H9 (cell line): ENCODE results near the gene RAP1B. TPM values are rescaled to one million over a fixed set of nuclear protein-coding genes. Genes with fewer than 3 reads are reported as not detected.

Experiments
- DNase-seq: peaks from one replicate; pipeline ENCODE4 v3.0.0-alpha.2; 2017
- H2AFZ ChIP-seq: one replicate; pipeline ENCODE4 v1.6.1; 2013; ENCODE audit warnings: mild to moderate bottlenecking, low read length, control low read depth, moderate library complexity
- H2AK5ac ChIP-seq: 2 replicates; pipeline ENCODE4 v1.6.1; 2013; ENCODE audit warnings: low read length, control low read depth, mixed read lengths; ENCODE audit not compliant: insufficient read length
- H2BK120ac ChIP-seq: one replicate; pipeline ENCODE4 v1.6.1; 2013; ENCODE audit warnings: low read depth, mild to moderate bottlenecking, low read length, control low read depth, inconsistent platforms; ENCODE audit not compliant: poor library complexity, severe bottlenecking
- H2BK12ac ChIP-seq: 2 replicates; pipeline ENCODE4 v1.6.1; 2013; ENCODE audit warnings: low read length, control low read depth, mixed read lengths, low read depth; ENCODE audit not compliant: insufficient read length
- H2BK15ac ChIP-seq: 2 replicates; pipeline ENCODE4 v1.6.1; 2013; ENCODE audit warnings: low read depth, low read length, control low read depth
- H2BK20ac ChIP-seq: one replicate; pipeline ENCODE4 v1.6.1; 2013; ENCODE audit warnings: low read depth, mild to moderate bottlenecking, low read length, control low read depth, inconsistent platforms; ENCODE audit not compliant: poor library complexity, severe bottlenecking
- H2BK5ac ChIP-seq: 2 replicates; pipeline ENCODE4 v1.6.1; 2013; ENCODE audit warnings: low read length, control low read depth, mixed read lengths; ENCODE audit not compliant: insufficient read length
- H3K14ac ChIP-seq: 2 replicates; pipeline ENCODE4 v1.6.1; 2013; ENCODE audit warnings: low read length, control low read depth; ENCODE audit not compliant: insufficient read depth
- H3K18ac ChIP-seq: 2 replicates; pipeline ENCODE4 v1.6.1; 2013; ENCODE audit warnings: low read depth, mild to moderate bottlenecking, mixed read lengths, low read length, control low read depth; ENCODE audit not compliant: insufficient read length
- H3K23ac ChIP-seq: 2 replicates; pipeline ENCODE4 v1.6.1; 2013; ENCODE audit warnings: low read length, control low read depth, mixed read lengths, low read depth; ENCODE audit not compliant: insufficient read length
- H3K23me2 ChIP-seq: 2 replicates; pipeline ENCODE4 v1.6.1; 2013; ENCODE audit warnings: low read depth, mild to moderate bottlenecking, mixed read lengths, low read length, control low read depth; ENCODE audit not compliant: insufficient read length, poor library complexity, severe bottlenecking
- H3K27ac ChIP-seq: 2 replicates; pipeline ENCODE4 v1.5.1; 2013; ENCODE audit warnings: low read length, control low read depth, mixed read lengths, low read depth; ENCODE audit not compliant: insufficient read length
- H3K27me3 ChIP-seq: 2 replicates; pipeline ENCODE4 v1.6.1; 2013; ENCODE audit warnings: low read length, control low read depth, inconsistent platforms; ENCODE audit not compliant: insufficient read depth
- H3K4ac ChIP-seq: 2 replicates; pipeline ENCODE4 v1.6.1; 2013; ENCODE audit warnings: low read depth, mild to moderate bottlenecking, control low read depth, inconsistent platforms, low read length, moderate library complexity
- H3K4me1 ChIP-seq: 2 replicates; pipeline ENCODE4 v1.6.1; 2013; ENCODE audit warnings: low read length, control low read depth, inconsistent platforms; ENCODE audit not compliant: insufficient read depth
- H3K4me2 ChIP-seq: 2 replicates; pipeline ENCODE4 v1.6.1; 2013; ENCODE audit warnings: low read length, control low read depth, mixed read lengths; ENCODE audit not compliant: insufficient read length, insufficient read depth
- H3K56ac ChIP-seq: 2 replicates; pipeline ENCODE4 v1.6.1; 2013; ENCODE audit warnings: low read depth, mild to moderate bottlenecking, mixed read lengths, low read length, control low read depth; ENCODE audit not compliant: insufficient read length
- H3K79me1 ChIP-seq: 2 replicates; pipeline ENCODE4 v1.6.1; 2013; ENCODE audit warnings: low read depth, mild to moderate bottlenecking, moderate library complexity, low read length, control low read depth, inconsistent platforms; ENCODE audit not compliant: insufficient read depth, poor library complexity, severe bottlenecking
- H3K79me2 ChIP-seq: 2 replicates; pipeline ENCODE4 v1.6.1; 2013; ENCODE audit warnings: low read length, control low read depth, inconsistent platforms; ENCODE audit not compliant: insufficient read depth
- H3K9ac ChIP-seq: 2 replicates; pipeline ENCODE4 v1.6.1; 2013; ENCODE audit warnings: low read length, control low read depth, mixed read lengths; ENCODE audit not compliant: insufficient read length; ENCODE audit errors: extremely low read depth
- H3K9me3 ChIP-seq: one replicate; pipeline ENCODE4 v1.6.1; 2013; ENCODE audit warnings: low read depth, low read length, inconsistent platforms; ENCODE audit not compliant: control insufficient read depth
- H3T11ph ChIP-seq: one replicate; pipeline ENCODE4 v1.6.1; 2013; ENCODE audit warnings: mild to moderate bottlenecking, low read length, control low read depth, inconsistent platforms
- H4K20me1 ChIP-seq: one replicate; pipeline ENCODE4 v1.6.1; 2013; ENCODE audit not compliant: control insufficient read depth, insufficient read length, insufficient read depth
- H4K5ac ChIP-seq: 2 replicates; pipeline ENCODE4 v1.6.1; 2013; ENCODE audit warnings: low read depth, mild to moderate bottlenecking, mixed read lengths, low read length, control low read depth; ENCODE audit not compliant: insufficient read length
- H4K8ac ChIP-seq: replicated peaks from 2 replicates; pipeline ENCODE4 v1.6.1; 2013; ENCODE audit warnings: low read length, control low read depth, mixed read lengths, low read depth; ENCODE audit not compliant: insufficient read length
- H4K91ac ChIP-seq: 2 replicates; pipeline ENCODE4 v1.6.1; 2013; ENCODE audit warnings: low read depth, mild to moderate bottlenecking, moderate library complexity, mixed read lengths, low read length, control low read depth; ENCODE audit not compliant: insufficient read length
- H3K27ac Mint-ChIP-seq, 3 experiments: 2 replicates in 2 of 3; 3 replicates in 1 of 3; pipeline ENCODE4 v1.8.0; 2020 to 2021; ENCODE audit warnings: mixed read lengths in 3 of 3, mild to moderate bottlenecking in 1 of 3, moderate library complexity in 1 of 3
- H3K27me3 Mint-ChIP-seq: 2 replicates; pipeline ENCODE4 v1.8.0; 2021; ENCODE audit warnings: low read depth, mild to moderate bottlenecking, moderate library complexity, mixed read lengths
- H3K36me3 Mint-ChIP-seq, 3 experiments: 2 replicates in 2 of 3; 3 replicates in 1 of 3; pipeline ENCODE4 v1.8.0; 2020 to 2021; ENCODE audit warnings: low read depth in 3 of 3, mixed read lengths in 3 of 3; ENCODE audit not compliant: insufficient read depth in 1 of 3
- H3K4me1 Mint-ChIP-seq, 2 experiments: 2 replicates each; pipeline ENCODE4 v1.8.0; 2020; ENCODE audit warnings: mixed read lengths in 2 of 2
- H3K4me3 Mint-ChIP-seq, 2 experiments: 2 replicates in 1 of 2; 3 replicates in 1 of 2; pipeline ENCODE4 v1.8.0; 2020 to 2021; ENCODE audit warnings: mild to moderate bottlenecking in 2 of 2, mixed read lengths in 2 of 2, moderate library complexity in 1 of 2
- H3K9me3 Mint-ChIP-seq, 2 experiments: 2 replicates in 1 of 2; 3 replicates in 1 of 2; pipeline ENCODE4 v1.8.0; 2020; ENCODE audit warnings: mild to moderate bottlenecking in 2 of 2, mixed read lengths in 2 of 2, moderate library complexity in 1 of 2
- CTCF ChIP-seq: fragments of 200-600 bp; sonication (generic); conservative IDR thresholded peaks from 3 replicates; pipeline ENCODE4 v1.8.0; 2021; ENCODE audit warnings: antibody characterized with exemption, mild to moderate bottlenecking
- WGBS: extraction: QIAGEN DNeasy Blood & Tissue Kit; methylation state at CpG from one replicate; pipeline ENCODE4 v1.1.7; 2013; ENCODE audit warnings: missing lambda C conversion rate, low lambda C conversion rate, mixed read lengths; ENCODE audit not compliant: insufficient read length; ENCODE audit errors: extremely low coverage; 5-methylcytosine and 5-hydroxymethylcytosine counted together
- total RNA-seq: library from RNA; stranded (reverse); gene quantifications from 2 replicates; pipeline ENCODE4 v1.2.1, GENCODE V29; 2021

RAP1B gene
- total RNA-seq, 1 experiment from 2014 or later, result 97.7 TPM

GRCh38 chr12:68699486-68699885, 88.8 kb downstream of the RAP1B start:
- H3K27me3 ChIP-seq, result no peaks in the 10 kb centered on the region
- H4K91ac ChIP-seq, result no peak overlapping the region
- H2BK20ac ChIP-seq, result no peak overlapping the region
- Mint-ChIP-seq H3K27me3 (no peaks in the 10 kb centered on the region), H3K4me1 (no peaks in the 10 kb centered on the region), H3K36me3 (peaks cover 38 to 63% (median 62%) of the 10 kb centered on the region in 3 experiments), H3K27ac (no peak overlapping the region), H3K9me3 (no peaks in the 10 kb centered on the region), H3K4me3 (no peak overlapping the region)
- H3K4me1 ChIP-seq, result no peaks in the 10 kb centered on the region
- no peaks in the 10 kb centered on the region for H3K23me2 ChIP-seq
- H4K5ac ChIP-seq, result no peak overlapping the region
- H3K4me2 ChIP-seq, result no peak overlapping the region
- H2AFZ ChIP-seq, result no peak overlapping the region
- no peak for TF ChIP-seq CTCF
- H2BK12ac ChIP-seq, result no peak overlapping the region
- no CpG with 5 or more reads among the region's 1 CpG for WGBS
- H3K56ac ChIP-seq, result no peak overlapping the region
- H3K9me3 ChIP-seq, result no peaks in the 10 kb centered on the region
- no peaks in the 10 kb centered on the region for H4K20me1 ChIP-seq
- H3K14ac ChIP-seq, result no peak overlapping the region
- H2AK5ac ChIP-seq, result no peak overlapping the region
- no peak overlapping the region for H3K18ac ChIP-seq
- no peak overlapping the region for H2BK15ac ChIP-seq
- no peak overlapping the region for H2BK120ac ChIP-seq
- no peak overlapping the region for H4K8ac ChIP-seq
- no peaks in the 10 kb centered on the region for H3K79me2 ChIP-seq
- no peak overlapping the region for H3K9ac ChIP-seq
- no peak overlapping the region for H3K23ac ChIP-seq
- no peak overlapping the region for H3T11ph ChIP-seq
- H3K4ac ChIP-seq, result no peak overlapping the region
- no peak overlapping the region for H3K27ac ChIP-seq
- H2BK5ac ChIP-seq, result no peak overlapping the region
- H3K79me1 ChIP-seq, result no peaks in the 10 kb centered on the region
- no peak for DNase-seq

Other genes starting within 250 kb of the RAP1B start
- gene NUP107, start 76.1 kb downstream of the RAP1B start, total RNA-seq, result 142 and 147 TPM in 2 replicates
- gene SLC35E3, start 135.3 kb downstream of the RAP1B start, total RNA-seq, result 17.2 and 17.9 TPM in 2 replicates
- gene MDM2, start 197.3 kb downstream of the RAP1B start, total RNA-seq, result 159 and 162 TPM in 2 replicates